ENCODE measurements around the gene MICAL3.

MICAL3 gene

GRCh38 chr22:17831501-17832251 is 192.7 kb downstream of the MICAL3 start:
- no peak overlapping the region for H3K4me3 ChIP-seq (replicated peaks; ENCODE audit: low read depth, low read length)
- no peak for DNase-seq (ENCODE audit: low read depth)
- no peak for TF ChIP-seq CTCF (IDR thresholded peaks at IDR 0.05; ENCODE audit: low read length, missing control alignments)

GRCh38 chr22:17830043-17830961 is 194.1 kb downstream of the MICAL3 start:
- peak; percentile 82 for DNase-seq (ENCODE audit: low read depth)
- no peak overlapping the region for H3K4me3 ChIP-seq (replicated peaks; ENCODE audit: low read depth, low read length)
- peak; percentile 100 for TF ChIP-seq CTCF (IDR thresholded peaks at IDR 0.05; ENCODE audit: low read length, missing control alignments)

DNA sequence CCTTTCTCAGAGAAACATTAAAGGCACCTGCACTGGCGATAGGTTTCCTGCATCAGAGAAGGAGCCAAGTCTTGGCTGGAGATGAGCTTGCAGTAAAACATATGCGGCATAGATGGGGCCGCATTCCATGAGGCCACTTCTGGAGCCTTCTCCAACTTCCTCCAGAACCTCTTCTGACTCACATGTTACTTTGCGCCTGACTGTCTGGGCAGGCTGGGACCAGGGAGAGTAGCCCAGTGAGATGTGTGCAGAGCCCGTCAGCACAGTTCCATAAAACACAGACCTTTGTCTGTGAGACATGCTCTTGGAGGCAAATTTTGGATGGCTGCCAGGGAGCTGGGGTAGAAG is 194.7 kb downstream of the MICAL3 start:
- TF ChIP-seq CTCF (IDR thresholded peaks at IDR 0.05; ENCODE audit: low read length, missing control alignments) = no peak
- H3K4me3 ChIP-seq (replicated peaks; ENCODE audit: low read depth, low read length) = no peak overlapping the region
- DNase-seq (ENCODE audit: low read depth) = no peak

- DNase-seq (ENCODE audit: low read depth) = no peak
- no peak for TF ChIP-seq CTCF (IDR thresholded peaks at IDR 0.05; ENCODE audit: low read length, missing control alignments)
- no peak overlapping the region for H3K4me3 ChIP-seq (replicated peaks; ENCODE audit: low read depth, low read length)
These were observed 195.8 kb downstream of the MICAL3 start for GRCh38 chr22:17828502-17829080.

GRCh38 chr22:17827466-17827865 is 196.9 kb downstream of the MICAL3 start:
- no peak for DNase-seq (ENCODE audit: low read depth)
- no peak overlapping the region for H3K4me3 ChIP-seq (replicated peaks; ENCODE audit: low read depth, low read length)
- no peak for TF ChIP-seq CTCF (IDR thresholded peaks at IDR 0.05; ENCODE audit: low read length, missing control alignments)

GRCh38 chr22:17825876-17826550 is 198.3 kb downstream of the MICAL3 start:
- no peak for TF ChIP-seq CTCF (IDR thresholded peaks at IDR 0.05; ENCODE audit: low read length, missing control alignments)
- no peak overlapping the region for H3K4me3 ChIP-seq (replicated peaks; ENCODE audit: low read depth, low read length)
- no peak for DNase-seq (ENCODE audit: low read depth)

Data from fibroblast of pulmonary artery (primary cell).